Prostate gland (tissue), 2 donors: ENCODE results near the gene FES.

Experiments used
- CTCF ChIP-seq, 4 experiments: fragments of 200-600 bp in 2 of 4; fragments of 450-650 bp in 2 of 4; sonication (generic) in 2 of 4; IDR thresholded peaks; 1 replicate in 3 of 4; 2 replicates in 1 of 4; pipeline ENCODE4 v1.5.1; 2016 to 2019; ENCODE audit warnings: antibody characterized with exemption in 4 of 4, mild to moderate bottlenecking in 2 of 4, moderate library complexity in 2 of 4
- POLR2A ChIP-seq: fragments of 450-650 bp; IDR thresholded peaks from one replicate; pipeline ENCODE4 v1.6.1; 2016; ENCODE audit warnings: antibody characterized with exemption, mild to moderate bottlenecking

GRCh38 chr15:90866800-90867199 is 17.5 kb upstream of the FES start:
- TF ChIP-seq CTCF (IDR thresholded peaks at IDR 0.05): no peak
- no peak for TF ChIP-seq POLR2A
